ENCODE data around the gene SMLR1. TPM values are rescaled to one million over a fixed set of nuclear protein-coding genes. Genes with fewer than 3 reads are reported as not detected.

The SMLR1 gene
- total and polyA plus RNA-seq, 2 experiments from 2014 or later = not detected

DNA sequence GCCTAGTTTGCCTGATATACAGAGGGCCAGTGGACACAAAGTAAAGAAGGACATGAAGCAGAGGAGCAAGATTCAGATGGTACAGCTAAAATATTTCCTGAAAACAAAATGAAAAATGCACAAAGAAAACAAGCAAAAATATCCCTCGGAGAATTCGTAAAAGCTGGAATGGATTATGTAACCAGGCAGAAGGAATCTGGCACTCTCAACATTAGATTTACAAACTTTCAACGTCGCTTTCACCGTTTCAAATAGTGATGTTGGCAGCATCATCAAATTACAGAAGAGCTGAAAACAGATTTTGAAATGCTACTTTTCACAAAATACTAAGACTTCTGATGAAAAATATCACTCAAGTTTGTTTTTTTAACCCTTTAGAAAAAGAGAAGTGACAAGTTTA is 11.7 kb downstream of the SMLR1 start:
- Mint-ChIP-seq H3K36me3 (ENCODE audit: low read depth) (no peaks in the 10 kb centered on the region), H3K4me3 (no peak overlapping the region), H3K27ac (peak overlapping the region; percentile 33), H3K4me1 (peaks cover 38% of the 10 kb centered on the region), H3K27me3 (ENCODE audit: insufficient read depth, low read depth, poor library complexity) (peaks cover 4% of the 10 kb centered on the region), H3K9me3 (no peaks in the 10 kb centered on the region)
- Histone ChIP-seq H3K4me3 (no peak overlapping the region), H3K4me1 (ENCODE audit: insufficient read depth) (peaks cover 44% of the 10 kb centered on the region), H3K79me2 (replicated peaks; ENCODE audit: insufficient read depth) (no peaks in the 10 kb centered on the region), H3F3A (replicated peaks; ENCODE audit: low read depth) (no peaks in the 10 kb centered on the region), H3K27ac (ENCODE audit: low read depth) (no peak overlapping the region), H3K27me3 (ENCODE audit: insufficient read depth) (no peaks in the 10 kb centered on the region), H4K20me1 (replicated peaks; ENCODE audit: insufficient read depth) (no peaks in the 10 kb centered on the region), H3K36me3 (ENCODE audit: insufficient read depth) (no peaks in the 10 kb centered on the region), H3K9me2 (ENCODE audit: insufficient read depth) (no peaks in the 10 kb centered on the region), H3K4me2 (peak overlapping the region; percentile 29), H2AFZ (no peak overlapping the region)
- TF ChIP-seq, protein P1, sequence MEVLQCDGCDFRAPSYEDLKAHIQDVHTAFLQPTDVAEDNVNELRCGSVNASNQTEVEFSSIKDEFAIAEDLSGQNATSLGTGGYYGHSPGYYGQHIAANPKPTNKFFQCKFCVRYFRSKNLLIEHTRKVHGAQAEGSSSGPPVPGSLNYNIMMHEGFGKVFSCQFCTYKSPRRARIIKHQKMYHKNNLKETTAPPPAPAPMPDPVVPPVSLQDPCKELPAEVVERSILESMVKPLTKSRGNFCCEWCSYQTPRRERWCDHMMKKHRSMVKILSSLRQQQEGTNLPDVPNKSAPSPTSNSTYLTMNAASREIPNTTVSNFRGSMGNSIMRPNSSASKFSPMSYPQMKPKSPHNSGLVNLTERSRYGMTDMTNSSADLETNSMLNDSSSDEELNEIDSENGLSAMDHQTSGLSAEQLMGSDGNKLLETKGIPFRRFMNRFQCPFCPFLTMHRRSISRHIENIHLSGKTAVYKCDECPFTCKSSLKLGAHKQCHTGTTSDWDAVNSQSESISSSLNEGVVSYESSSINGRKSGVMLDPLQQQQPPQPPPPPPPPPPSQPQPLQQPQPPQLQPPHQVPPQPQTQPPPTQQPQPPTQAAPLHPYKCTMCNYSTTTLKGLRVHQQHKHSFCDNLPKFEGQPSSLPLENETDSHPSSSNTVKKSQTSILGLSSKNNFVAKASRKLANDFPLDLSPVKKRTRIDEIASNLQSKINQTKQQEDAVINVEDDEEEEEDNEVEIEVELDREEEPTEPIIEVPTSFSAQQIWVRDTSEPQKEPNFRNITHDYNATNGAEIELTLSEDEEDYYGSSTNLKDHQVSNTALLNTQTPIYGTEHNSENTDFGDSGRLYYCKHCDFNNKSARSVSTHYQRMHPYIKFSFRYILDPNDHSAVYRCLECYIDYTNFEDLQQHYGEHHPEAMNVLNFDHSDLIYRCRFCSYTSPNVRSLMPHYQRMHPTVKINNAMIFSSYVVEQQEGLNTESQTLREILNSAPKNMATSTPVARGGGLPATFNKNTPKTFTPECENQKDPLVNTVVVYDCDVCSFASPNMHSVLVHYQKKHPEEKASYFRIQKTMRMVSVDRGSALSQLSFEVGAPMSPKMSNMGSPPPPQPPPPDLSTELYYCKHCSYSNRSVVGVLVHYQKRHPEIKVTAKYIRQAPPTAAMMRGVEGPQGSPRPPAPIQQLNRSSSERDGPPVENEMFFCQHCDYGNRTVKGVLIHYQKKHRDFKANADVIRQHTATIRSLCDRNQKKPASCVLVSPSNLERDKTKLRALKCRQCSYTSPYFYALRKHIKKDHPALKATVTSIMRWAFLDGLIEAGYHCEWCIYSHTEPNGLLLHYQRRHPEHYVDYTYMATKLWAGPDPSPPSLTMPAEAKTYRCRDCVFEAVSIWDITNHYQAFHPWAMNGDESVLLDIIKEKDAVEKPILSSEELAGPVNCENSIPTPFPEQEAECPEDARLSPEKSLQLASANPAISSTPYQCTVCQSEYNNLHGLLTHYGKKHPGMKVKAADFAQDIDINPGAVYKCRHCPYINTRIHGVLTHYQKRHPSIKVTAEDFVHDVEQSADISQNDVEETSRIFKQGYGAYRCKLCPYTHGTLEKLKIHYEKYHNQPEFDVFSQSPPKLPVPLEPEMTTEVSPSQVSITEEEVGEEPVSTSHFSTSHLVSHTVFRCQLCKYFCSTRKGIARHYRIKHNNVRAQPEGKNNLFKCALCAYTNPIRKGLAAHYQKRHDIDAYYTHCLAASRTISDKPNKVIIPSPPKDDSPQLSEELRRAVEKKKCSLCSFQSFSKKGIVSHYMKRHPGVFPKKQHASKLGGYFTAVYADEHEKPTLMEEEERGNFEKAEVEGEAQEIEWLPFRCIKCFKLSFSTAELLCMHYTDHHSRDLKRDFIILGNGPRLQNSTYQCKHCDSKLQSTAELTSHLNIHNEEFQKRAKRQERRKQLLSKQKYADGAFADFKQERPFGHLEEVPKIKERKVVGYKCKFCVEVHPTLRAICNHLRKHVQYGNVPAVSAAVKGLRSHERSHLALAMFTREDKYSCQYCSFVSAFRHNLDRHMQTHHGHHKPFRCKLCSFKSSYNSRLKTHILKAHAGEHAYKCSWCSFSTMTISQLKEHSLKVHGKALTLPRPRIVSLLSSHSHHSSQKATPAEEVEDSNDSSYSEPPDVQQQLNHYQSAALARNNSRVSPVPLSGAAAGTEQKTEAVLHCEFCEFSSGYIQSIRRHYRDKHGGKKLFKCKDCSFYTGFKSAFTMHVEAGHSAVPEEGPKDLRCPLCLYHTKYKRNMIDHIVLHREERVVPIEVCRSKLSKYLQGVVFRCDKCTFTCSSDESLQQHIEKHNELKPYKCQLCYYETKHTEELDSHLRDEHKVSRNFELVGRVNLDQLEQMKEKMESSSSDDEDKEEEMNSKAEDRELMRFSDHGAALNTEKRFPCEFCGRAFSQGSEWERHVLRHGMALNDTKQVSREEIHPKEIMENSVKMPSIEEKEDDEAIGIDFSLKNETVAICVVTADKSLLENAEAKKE (CRISPR knock-in tag; IDR thresholded peaks at IDR 0.05) = no peak
- TF ChIP-seq, protein P2, sequence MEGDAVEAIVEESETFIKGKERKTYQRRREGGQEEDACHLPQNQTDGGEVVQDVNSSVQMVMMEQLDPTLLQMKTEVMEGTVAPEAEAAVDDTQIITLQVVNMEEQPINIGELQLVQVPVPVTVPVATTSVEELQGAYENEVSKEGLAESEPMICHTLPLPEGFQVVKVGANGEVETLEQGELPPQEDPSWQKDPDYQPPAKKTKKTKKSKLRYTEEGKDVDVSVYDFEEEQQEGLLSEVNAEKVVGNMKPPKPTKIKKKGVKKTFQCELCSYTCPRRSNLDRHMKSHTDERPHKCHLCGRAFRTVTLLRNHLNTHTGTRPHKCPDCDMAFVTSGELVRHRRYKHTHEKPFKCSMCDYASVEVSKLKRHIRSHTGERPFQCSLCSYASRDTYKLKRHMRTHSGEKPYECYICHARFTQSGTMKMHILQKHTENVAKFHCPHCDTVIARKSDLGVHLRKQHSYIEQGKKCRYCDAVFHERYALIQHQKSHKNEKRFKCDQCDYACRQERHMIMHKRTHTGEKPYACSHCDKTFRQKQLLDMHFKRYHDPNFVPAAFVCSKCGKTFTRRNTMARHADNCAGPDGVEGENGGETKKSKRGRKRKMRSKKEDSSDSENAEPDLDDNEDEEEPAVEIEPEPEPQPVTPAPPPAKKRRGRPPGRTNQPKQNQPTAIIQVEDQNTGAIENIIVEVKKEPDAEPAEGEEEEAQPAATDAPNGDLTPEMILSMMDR (conservative IDR thresholded peaks at IDR 0.05; ENCODE audit: low read depth in 2 of 2) = no peak
- no peak for TF ChIP-seq ZNF331 (CRISPR knock-in tag; IDR thresholded peaks at IDR 0.05; ENCODE audit: low read depth)
- no peak for DNase-seq (ENCODE audit: low spot score)
- ATAC-seq = no peak

DNA sequence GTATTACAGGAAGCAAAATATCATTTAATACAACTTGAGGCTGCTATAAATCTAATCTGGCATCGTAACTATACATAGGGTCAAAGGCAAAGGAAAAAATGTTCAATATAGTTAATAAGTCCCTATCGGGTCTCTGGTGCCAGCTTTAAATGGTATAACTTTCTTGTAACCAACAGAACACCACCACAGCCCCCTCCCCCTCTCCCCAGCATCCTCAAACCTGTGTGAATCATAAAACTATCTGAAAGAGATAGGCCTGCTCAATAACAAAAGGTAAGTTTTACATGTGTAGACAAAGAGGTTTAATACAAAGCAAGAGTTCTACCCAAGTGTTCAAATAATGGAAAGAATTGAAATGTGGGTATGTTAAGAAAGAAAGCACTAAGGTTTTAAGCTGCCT is 12.2 kb downstream of the SMLR1 start:
- H3K36me3 Mint-ChIP-seq (ENCODE audit: low read depth) = no peaks in the 10 kb centered on the region
- H3F3A ChIP-seq (replicated peaks; ENCODE audit: low read depth) = no peaks in the 10 kb centered on the region
- no peaks in the 10 kb centered on the region for H3K79me2 ChIP-seq (replicated peaks; ENCODE audit: insufficient read depth)
- no peaks in the 10 kb centered on the region for H3K36me3 ChIP-seq (ENCODE audit: insufficient read depth)
- peak overlapping the region; percentile 72 for H3K27ac Mint-ChIP-seq
- ATAC-seq (peak; percentile 51), DNase-seq (ENCODE audit: low spot score) (peak; percentile 34)
- no peaks in the 10 kb centered on the region for H3K9me3 Mint-ChIP-seq
- H3K4me2 ChIP-seq = peak overlapping the region; percentile 29
- peaks cover 6% of the 10 kb centered on the region for H3K27me3 Mint-ChIP-seq (ENCODE audit: insufficient read depth, low read depth, poor library complexity)
- H3K4me3 Mint-ChIP-seq = no peak overlapping the region
- no peaks in the 10 kb centered on the region for H4K20me1 ChIP-seq (replicated peaks; ENCODE audit: insufficient read depth)
- no peak overlapping the region for H3K4me3 ChIP-seq
- H3K27me3 ChIP-seq (ENCODE audit: insufficient read depth) = no peaks in the 10 kb centered on the region
- H3K4me1 Mint-ChIP-seq = peaks cover 38% of the 10 kb centered on the region
- H3K9me2 ChIP-seq (ENCODE audit: insufficient read depth) = no peaks in the 10 kb centered on the region
- peaks cover 44% of the 10 kb centered on the region for H3K4me1 ChIP-seq (ENCODE audit: insufficient read depth)
- H3K27ac ChIP-seq (ENCODE audit: low read depth) = no peak overlapping the region
- no peak overlapping the region for H2AFZ ChIP-seq
- TF ChIP-seq, protein P3, sequence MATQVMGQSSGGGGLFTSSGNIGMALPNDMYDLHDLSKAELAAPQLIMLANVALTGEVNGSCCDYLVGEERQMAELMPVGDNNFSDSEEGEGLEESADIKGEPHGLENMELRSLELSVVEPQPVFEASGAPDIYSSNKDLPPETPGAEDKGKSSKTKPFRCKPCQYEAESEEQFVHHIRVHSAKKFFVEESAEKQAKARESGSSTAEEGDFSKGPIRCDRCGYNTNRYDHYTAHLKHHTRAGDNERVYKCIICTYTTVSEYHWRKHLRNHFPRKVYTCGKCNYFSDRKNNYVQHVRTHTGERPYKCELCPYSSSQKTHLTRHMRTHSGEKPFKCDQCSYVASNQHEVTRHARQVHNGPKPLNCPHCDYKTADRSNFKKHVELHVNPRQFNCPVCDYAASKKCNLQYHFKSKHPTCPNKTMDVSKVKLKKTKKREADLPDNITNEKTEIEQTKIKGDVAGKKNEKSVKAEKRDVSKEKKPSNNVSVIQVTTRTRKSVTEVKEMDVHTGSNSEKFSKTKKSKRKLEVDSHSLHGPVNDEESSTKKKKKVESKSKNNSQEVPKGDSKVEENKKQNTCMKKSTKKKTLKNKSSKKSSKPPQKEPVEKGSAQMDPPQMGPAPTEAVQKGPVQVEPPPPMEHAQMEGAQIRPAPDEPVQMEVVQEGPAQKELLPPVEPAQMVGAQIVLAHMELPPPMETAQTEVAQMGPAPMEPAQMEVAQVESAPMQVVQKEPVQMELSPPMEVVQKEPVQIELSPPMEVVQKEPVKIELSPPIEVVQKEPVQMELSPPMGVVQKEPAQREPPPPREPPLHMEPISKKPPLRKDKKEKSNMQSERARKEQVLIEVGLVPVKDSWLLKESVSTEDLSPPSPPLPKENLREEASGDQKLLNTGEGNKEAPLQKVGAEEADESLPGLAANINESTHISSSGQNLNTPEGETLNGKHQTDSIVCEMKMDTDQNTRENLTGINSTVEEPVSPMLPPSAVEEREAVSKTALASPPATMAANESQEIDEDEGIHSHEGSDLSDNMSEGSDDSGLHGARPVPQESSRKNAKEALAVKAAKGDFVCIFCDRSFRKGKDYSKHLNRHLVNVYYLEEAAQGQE (IDR thresholded peaks at IDR 0.05; ENCODE audit: unreplicated experiment) = no peak
- no peak for TF ChIP-seq EZH2phosphoT487 (IDR thresholded peaks at IDR 0.05; ENCODE audit: unreplicated experiment)
- TF ChIP-seq, protein P2 (conservative IDR thresholded peaks at IDR 0.05; ENCODE audit: low read depth in 2 of 2) = no peak
- TF ChIP-seq POLR2AphosphoS5 (IDR thresholded peaks at IDR 0.05; ENCODE audit: low read depth) = no peak
